GM21526 (cell line): ENCODE measurements around the gene DOCK1.

Experiments
- ATAC-seq: cut with Tn5 transposase; IDR thresholded peaks from one replicate; pipeline ENCODE4 v1.9.1; 2021; ENCODE audit warnings: moderate library complexity; ENCODE audit not compliant: unreplicated experiment, low FRiP score

Gene DOCK1

DNA sequence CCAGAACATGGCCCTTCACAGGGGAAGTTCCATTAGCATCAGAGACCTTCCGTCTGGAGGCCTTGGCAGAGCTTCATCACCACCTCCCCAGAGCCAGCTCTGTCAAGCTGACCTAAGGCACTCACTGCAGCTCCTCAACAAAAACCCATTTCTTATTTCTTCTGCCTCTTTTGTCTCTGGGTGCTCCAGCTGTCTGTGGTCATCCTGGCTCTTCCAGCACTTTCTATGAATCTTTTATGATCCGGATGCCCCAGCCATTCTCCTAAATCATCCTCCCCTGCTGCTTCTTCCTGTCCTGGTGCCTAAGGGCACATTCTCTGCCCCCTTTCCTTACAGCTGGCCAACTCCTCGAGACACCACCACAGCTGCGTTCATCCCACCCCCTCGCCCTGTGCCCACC lies 462.9 kb downstream of the DOCK1 start:
- no peak for ATAC-seq

DNA sequence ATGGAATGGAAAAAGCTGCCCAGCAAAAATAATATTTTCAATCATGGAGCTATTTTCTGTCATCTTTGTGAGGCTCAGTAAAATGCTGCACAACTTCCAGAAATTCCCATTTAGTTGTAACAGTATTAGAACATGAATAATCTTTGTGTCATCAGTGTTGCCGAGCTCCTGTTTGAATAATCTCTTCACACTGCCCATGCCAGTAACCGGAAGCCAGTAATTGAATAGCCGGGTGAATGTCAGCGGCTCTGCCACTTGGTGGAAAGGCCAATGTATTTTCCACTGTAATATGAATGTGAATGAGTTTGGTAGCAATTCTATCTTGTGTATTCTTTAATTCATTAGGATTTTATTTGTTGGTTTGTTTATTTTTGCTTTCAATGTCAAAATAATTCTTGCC lies 463.7 kb downstream of the DOCK1 start:
- ATAC-seq, result no peak

DNA sequence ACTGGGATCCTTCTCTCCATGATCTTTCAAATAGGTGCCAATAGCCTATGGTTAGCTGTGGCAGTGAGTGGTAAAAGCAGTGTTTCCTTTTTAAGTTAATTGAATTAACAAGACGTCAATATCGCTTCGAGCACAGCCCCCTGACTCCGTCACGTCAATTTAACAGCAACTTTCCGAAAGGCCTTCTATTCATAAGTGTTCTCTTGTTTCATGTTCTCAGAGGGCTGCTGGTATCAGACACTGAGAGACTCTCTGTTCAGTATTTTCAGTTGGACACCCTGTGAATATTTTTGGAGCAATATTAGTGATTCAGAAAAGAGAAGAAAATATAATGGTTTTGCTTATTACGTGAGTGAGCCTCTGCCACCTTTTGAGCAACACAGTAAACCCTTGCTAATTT lies 465.4 kb downstream of the DOCK1 start:
- no peak for ATAC-seq

DNA sequence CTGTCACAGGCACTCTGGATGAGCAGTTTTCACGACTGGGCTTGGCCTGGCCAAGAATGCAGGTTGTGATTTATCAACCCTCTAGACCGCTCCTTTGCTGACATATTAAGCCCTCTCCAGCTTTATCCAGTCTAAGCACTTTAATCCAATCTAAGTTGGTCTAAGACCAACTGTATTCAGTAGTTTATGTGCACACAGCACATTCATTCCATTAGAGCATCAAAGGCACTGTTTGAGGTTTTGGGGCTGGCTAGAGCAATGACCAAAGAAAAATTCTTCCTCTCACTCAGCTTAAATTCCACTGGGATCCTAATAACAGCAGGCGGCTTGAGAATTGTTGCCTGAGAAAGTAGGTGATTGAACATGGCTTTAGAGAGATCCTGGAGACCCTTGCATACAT lies 467.1 kb downstream of the DOCK1 start:
- no peak for ATAC-seq

DNA sequence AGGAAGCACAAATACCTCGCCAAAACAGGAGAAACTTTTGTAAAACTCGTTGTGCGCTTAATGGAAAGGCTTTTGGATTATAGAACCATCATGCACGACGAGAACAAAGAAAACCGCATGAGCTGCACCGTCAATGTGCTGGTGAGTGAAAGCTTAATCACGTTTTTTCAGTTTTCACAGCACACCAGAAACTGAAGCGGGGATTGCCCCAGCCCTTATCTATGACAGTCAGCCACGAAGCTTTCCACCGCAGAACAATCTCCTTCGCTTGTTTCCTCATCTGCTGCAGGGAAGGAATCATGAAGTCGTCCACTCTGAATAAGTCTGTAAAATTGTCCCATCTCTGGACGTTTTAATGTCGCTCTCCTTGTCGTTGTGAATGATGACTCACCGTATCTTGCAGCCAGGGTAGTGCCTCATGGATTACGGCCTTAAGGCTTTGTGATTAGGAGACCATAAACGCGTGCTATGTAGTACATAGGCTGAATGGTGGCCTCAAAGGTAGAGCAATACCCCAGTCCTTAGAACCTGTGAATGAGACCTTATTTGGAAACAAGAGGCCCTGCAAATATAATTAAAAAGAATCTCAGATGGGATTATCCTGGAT lies 468.9 kb downstream of the DOCK1 start:
- ATAC-seq, result no peak

DNA sequence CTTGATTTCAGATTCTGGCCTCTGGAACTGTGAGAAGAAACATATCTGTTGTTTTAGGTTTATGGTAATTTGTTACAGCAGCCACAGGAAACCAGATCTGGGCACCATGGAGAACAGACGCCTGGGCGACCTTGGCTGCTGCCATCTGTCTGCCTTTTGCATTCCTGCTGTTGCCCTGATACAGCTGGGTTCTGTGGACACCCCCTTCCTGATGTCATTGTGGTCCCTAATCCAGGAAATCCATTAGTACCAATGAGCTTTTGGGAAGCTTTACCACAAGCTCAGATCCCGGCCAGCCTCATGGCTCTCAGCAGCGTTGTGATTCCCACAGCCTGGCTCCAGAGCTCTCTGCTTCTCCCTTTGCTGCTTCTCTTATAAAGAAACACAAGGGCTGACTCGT lies 469.7 kb downstream of the DOCK1 start:
- no peak for ATAC-seq

DNA sequence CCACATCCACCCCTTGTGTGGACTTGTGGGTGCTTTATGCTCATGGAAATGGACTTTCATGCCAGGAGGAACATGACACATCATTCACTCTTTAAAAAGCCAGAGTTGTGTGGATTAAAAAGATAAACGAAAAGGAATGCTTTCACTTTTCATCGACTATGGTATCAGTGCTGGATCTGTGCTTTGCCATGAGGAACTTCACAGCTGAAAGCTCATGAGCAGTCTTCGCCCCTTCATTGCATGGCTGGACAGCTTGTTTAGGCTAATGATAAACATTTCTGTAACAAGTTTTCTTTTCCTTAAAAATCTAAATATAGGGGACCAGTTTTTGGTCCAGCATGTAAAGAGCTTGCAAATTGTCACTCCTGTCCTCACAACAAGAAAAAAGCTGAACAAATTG lies 470.2 kb downstream of the DOCK1 start:
- ATAC-seq, result no peak

DNA sequence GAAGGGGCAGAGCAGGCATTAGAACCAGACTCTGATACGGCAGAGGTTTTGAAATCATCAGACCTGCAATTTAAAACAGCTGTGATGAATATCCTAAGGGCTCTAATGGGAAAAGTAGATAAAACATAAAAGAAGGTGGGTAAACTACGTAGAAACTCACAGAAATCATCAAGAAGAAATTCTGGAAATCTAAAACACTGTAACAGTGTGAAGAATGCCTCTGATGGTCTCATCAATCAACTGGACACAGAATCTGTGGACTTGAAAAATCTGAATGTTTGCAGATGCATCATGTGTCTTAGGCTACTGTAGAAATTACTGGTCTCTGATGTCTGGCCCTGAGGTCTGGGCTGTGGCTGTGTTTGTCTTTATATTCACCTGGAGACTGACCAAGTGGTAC lies 470.8 kb downstream of the DOCK1 start:
- ATAC-seq, result no peak

DNA sequence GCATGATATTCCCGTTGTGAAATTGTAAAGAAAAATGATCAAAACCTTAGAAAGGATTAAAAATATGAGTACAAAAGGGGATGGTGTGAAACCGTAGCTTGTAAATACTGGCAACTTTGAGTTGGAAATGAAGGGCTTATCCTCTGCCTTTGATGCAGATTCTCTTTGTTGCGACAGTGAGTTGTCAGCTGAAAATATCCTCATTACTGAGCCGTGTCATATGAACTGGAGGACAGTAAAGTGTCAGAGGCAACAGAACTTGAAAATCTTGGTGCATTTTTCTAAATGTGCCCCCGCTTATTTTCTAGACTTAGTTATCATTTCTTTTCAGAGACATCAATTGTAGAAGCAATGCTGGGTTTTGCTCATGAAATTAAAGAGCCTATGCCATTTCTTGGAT lies 473.4 kb downstream of the DOCK1 start:
- ATAC-seq, result no peak

DNA sequence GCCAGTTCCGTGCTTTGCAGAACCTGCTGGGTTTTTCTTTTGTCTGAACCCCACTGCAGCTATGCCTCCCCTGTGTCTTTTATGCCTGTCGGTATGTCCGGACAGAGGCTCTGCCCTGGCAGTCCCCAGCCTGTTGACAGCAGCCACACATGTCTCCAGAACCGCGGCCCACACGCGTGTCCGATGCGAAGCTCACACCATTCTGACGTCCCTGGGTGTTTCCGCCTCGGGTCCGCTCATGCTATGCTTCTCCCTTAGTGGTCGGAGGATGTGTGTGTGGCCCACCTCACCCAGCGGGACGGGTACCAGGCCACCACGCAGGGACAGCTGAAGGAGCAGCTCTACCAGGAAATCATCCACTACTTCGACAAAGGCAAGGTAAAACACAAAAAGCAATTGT lies 479.3 kb downstream of the DOCK1 start:
- ATAC-seq, result no peak

DNA sequence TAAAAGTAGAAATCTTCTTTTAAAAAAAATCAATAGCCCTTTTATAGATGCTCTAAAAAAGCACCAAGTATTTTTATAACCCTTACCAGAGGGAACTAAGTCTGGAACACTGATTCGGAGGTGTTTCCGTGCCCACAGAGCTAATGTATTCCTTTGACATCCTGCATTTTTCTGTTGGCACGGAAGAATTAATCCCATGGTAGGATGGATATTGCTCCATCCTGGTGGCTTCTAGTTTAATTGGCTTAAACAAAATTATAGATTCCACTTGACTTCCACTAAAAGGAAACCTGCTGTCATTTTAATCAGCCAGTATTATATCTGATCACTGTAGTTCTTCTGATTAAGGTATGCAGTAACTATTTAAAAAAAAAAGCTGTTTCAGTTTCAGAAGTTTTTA lies 479.8 kb downstream of the DOCK1 start:
- ATAC-seq, result no peak

DNA sequence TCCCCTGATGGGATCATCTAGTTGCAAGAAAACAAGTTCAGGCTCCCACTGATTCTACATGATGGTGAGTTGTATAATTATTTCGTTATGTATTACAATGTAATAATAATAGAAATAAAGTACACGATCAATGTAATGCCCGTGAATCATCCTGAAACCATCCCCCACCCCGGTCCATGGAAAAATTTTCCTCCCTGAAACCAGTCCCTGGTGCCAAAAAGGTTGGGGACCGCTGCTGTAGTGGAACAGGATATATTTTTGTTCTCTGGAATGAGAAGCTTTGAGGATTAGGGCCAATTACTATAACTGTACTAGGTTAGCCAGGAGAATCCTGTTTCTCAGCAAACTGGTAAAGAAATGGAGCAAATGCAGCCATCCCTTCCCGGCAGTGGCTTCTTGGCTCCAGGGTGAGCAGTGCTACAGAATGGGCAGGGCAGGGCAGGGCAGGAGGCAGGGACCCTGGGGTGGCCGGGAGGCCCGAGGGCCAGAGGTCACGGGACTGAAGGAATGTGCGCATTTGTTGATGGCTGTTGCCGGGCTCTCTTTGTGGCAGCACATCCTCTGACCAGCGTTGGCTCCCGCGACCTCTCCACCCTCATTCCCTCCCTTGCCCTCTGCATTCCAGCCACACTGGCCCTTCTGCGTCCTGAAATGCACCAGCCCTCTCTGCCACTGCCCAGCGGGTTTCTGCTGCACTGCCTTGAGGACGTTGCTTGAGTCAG lies 481.5 kb downstream of the DOCK1 start:
- ATAC-seq, result no peak

DNA sequence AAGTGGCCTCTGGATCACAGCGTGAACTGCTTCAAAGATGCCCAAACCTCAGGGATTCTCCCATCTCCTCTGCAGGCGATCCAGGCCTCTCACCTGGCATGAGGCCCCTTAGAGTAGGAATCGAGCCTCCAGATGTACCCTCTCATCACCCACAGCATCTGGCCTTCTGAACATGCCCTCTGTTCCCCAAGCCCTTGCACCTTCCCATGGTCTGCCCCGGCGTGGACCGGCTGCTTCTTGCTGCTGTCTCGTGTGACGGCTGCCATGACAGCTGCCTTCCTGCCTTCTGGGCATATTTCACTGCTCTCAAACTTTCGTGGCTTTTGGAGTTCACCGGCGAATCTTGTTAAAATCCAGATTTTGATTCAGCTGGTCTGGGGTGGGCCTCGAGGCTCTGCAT lies 486.6 kb downstream of the DOCK1 start:
- no peak for ATAC-seq

DNA sequence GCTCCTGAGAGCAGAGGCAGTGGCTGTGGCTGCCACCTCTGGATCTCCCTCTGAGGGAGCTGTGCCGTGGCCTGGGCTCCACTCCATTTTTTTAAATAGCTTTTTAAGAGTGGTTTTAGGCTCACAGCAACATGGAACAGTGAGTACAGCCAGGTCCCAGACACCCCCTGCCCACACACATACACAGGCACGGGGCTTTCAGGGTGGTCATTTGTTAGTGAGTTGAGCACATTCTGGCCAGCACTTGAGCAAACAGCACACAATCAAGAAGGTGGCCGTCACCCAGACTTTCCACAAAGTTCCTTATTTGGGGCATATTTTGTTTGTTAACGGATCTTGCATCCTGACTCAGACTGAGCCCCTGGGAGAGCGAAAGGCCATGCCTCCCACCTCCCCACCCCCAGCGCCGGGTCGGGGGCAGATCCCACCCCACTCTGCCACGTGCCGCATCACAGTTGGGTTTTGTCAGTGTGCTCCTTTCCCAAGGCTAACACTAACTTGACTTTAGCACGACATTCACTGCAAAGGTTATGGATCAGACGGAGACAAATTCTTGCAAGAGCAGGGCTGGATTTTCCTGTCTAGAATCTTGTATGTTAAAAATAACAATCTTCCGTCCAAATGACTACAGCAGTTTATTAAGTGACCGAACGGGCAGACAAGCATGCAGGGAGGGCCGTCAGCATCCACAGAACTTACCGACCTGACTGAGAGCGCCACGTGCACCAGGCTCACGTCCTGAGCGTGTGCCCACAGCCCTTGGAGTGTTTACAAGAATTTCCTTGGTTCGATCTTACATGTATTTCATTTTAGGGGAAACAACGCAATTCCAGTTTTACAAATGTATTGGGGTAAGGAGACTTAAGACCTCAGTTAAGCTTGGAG lies 487.4 kb downstream of the DOCK1 start:
- ATAC-seq, result no peak

DNA sequence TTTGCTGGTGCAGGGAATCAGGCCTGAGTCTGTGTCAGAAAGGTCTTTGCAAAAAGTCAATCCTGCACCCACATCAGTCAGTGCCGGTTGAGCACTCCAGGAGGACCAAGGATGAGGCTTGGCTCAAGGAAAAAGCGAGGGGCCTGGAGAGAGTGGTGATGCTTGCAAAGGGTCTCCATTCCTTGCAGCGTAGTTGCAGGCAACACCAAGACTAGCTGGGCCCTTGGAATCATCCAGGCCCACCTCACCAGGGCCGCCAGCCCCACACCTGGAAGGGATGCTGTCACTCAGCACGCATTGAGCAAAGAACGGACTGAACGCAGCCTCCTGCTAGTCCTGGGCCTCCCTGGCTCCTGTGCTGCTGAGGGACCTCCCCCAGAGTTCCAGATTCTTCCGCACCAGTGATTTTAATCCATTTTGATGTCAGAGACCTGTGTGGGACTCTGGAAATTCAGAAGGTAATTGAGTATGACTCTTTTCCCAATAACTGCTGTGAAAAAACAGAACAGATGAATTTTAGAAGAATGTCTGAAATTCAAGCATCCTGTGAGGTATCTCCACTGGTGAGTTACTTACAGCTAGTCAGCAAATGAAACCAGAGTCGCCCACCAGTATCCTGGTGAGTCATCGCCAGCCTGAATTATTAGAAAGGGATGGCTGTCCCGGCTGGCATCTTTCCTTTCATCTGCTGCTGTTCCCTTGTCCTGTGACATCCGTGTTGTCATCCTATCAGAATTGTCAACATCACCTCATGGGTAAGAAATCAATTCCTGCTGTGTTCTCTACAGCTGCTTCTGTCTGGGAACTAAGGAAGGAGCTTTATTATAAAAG lies 493.1 kb downstream of the DOCK1 start:
- ATAC-seq, result no peak

DNA sequence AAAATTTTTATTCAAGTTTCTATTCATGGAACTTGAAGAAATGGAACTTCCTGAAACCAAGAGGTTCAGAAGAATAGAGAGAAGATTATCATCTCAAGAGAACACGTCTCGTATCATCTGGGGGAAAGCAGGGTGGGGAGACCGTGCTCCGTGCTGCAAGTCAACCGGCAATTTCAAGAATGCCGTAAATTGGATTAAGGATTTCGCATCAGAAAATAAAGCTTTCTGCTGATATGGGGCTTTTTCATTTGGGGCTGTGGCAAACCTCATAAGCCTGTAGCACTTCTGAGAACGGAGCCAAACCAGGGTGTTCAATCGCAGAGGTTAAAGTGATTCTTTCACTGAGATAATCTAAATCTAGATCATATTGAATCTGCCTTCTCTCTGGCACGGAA lies 493.7 kb downstream of the DOCK1 start:
- ATAC-seq, result no peak

DNA sequence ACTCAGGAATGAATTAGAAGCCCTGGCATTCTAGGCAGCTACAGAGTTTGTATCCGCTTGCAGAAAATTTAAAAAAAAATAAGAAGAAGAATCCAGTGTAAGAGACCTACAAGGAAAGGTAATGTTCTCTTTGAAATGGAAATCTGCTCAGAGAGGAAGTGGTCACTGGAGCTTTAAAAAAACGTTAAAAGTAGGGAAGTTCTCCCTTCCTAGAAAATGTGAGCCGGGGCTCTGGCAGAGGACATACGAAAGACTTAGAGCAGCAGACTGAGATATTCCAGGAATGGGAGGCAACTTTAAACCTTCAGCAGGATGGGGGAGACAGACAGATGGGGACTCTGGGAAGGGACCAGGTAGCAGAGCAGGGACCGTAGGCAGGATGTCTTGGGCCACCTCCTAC lies 494.4 kb downstream of the DOCK1 start:
- ATAC-seq, result no peak

DNA sequence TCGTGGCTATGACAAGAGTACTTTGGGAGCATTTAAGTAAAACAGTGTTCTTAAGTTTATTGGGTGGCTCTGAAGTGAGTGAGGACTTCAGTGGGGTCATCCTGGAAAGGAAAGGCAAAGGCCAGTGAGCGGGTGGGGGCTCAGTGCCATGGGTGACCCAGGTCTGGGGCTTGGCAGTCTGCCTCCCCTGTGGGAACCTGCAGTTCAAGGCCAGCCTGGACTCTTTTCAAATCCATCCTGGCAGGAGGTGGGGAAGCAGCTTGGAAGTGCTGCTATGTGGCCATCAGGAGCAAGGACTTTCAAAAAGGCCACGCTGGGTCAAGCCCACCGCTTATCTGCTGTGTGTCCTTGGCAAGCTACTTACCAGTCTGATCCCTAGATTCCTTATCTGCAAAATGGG lies 495.0 kb downstream of the DOCK1 start:
- no peak for ATAC-seq

DNA sequence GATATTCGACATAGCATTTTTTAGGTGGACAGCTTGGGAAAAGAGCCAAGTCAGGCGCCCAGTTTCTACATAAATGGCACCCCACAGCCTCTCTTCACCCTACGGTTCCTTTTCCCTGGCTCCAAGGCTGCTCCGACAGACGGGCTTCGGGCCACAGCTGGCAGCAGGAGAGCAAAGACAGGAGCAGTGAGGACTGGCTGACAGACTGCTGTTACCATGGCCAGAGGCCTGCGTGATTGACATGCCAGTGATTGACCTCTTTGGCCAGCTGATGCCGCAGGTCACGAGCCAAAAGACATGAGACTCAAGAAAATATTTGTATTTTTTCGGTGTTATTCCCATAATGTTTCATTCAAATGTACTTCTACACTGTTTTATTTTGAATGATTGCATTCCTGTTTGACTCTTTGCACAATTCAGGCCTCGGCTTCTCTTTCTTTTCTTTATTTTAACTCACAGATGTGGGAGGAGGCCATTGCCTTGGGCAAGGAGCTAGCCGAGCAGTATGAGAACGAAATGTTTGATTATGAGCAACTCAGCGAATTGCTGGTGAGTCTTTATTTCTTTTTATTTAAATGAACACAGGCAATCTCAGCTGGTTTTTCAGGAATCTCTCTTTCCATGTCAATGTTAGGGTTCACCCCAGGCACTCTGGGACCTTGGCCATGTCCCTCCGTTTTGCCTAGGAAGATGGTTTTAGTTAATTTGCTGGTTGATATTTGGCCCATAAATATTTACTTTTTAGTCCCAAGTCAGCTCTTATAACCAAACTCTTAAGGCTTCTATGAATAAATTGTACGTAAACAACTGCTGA lies 497.6 kb downstream of the DOCK1 start:
- ATAC-seq, result no peak

DNA sequence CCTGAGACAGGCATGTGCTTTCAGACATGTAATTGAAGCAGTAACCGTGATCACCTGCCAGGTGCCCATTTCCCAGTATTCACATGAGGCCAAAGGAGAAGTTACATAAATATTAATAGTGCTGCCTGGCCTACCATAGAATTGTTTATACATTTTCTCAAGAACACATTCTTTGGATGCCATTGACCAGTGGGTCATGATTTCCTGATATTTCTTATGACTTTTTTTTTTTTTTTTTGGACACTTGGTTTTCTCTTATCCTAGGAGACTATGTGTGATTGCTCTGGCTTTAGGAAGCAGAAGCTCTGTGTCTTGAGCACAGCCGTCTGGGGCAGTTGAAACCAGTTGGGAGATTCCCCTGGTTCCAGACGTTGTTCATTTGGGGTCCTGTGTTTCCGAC lies 500.0 kb downstream of the DOCK1 start:
- ATAC-seq, result no peak
